ENCODE results near the gene CDH2.

DNA sequence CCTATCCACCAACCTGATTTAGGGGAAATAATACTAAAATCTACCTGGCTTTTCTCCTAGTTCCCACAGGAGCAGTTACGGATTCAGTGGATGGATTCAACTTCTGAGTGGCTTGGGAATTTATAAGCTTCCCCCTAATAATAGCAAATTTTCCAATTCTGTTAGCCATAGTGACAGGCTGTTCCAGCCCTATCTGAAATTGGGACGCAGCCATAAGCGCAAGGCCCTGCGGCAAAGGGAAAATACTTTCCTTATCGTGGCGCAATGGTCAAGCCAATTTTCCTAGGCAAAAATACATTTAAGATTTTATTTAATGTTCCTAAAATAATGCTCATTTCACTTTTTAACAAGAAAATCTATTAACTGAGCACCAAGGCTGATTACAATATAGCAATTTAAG, 49.7 kb downstream of the CDH2 start:
- TF ChIP-seq EZH2phosphoT487 (IDR thresholded peaks at IDR 0.05; ENCODE audit: unreplicated experiment): no peak
- TF ChIP-seq, protein P1, sequence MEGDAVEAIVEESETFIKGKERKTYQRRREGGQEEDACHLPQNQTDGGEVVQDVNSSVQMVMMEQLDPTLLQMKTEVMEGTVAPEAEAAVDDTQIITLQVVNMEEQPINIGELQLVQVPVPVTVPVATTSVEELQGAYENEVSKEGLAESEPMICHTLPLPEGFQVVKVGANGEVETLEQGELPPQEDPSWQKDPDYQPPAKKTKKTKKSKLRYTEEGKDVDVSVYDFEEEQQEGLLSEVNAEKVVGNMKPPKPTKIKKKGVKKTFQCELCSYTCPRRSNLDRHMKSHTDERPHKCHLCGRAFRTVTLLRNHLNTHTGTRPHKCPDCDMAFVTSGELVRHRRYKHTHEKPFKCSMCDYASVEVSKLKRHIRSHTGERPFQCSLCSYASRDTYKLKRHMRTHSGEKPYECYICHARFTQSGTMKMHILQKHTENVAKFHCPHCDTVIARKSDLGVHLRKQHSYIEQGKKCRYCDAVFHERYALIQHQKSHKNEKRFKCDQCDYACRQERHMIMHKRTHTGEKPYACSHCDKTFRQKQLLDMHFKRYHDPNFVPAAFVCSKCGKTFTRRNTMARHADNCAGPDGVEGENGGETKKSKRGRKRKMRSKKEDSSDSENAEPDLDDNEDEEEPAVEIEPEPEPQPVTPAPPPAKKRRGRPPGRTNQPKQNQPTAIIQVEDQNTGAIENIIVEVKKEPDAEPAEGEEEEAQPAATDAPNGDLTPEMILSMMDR (conservative IDR thresholded peaks at IDR 0.05; ENCODE audit: low read depth in 2 of 2): no peak
- no peak for TF ChIP-seq ZNF462 (CRISPR knock-in tag; IDR thresholded peaks at IDR 0.05)
- no peak for TF ChIP-seq EZH2 (IDR thresholded peaks at IDR 0.05; ENCODE audit: low read depth, unreplicated experiment)
- no peak for TF ChIP-seq ZNF114 (CRISPR knock-in tag; IDR thresholded peaks at IDR 0.05)
